HCT116 (cell line): ENCODE data around the gene MIF.

Experiments
- CTCF ChIP-seq, 3 experiments: fragments of 200-600 bp in 1 of 3; sonication (generic) in 1 of 3; IDR thresholded peaks in 2 of 3; conservative IDR thresholded peaks in 1 of 3; 2 replicates each; pipeline ENCODE4 v1.5.1; 2012 to 2017; ENCODE audit warnings: low read depth in 2 of 3, low read length in 2 of 3, antibody characterized with exemption in 1 of 3, borderline replicate concordance in 1 of 3, control low read depth in 1 of 3, mild to moderate bottlenecking in 1 of 3, mixed read lengths in 1 of 3, mixed run types in 1 of 3, moderate library complexity in 1 of 3; ENCODE audit not compliant: insufficient read depth in 1 of 3
- EGR1 ChIP-seq: IDR thresholded peaks from 2 replicates; pipeline ENCODE4 v1.6.1; 2012; ENCODE audit warnings: low read depth
- EZH2 ChIP-seq: fragments of 200-600 bp; sonication (generic); IDR thresholded peaks from 2 replicates; pipeline ENCODE4 v1.6.1; 2017; ENCODE audit warnings: antibody characterized with exemption, mixed run types
- EZH2phosphoT487 ChIP-seq: fragments of 200-600 bp; IDR thresholded peaks from 2 replicates; pipeline ENCODE4 v1.6.1; 2018; ENCODE audit warnings: antibody characterized with exemption, borderline replicate concordance
- POLR2A ChIP-seq: IDR thresholded peaks from 2 replicates; pipeline ENCODE4 v1.7.0; 2011; ENCODE audit warnings: borderline replicate concordance; ENCODE audit not compliant: insufficient read depth, insufficient read length; ENCODE audit errors: extremely low read depth
- RAD21 ChIP-seq: IDR thresholded peaks from 2 replicates; pipeline ENCODE4 v1.6.1; 2012; ENCODE audit warnings: low read depth, mild to moderate bottlenecking
- SIN3A ChIP-seq: IDR thresholded peaks from 2 replicates; pipeline ENCODE4 v1.6.1; 2012; ENCODE audit warnings: low read depth
- YY1 ChIP-seq: IDR thresholded peaks from 2 replicates; pipeline ENCODE4 v1.6.1; 2011; ENCODE audit warnings: low read length, low read depth, moderate library complexity, mild to moderate bottlenecking; ENCODE audit not compliant: insufficient replicate concordance; ENCODE audit errors: extremely low read depth
- ZFX ChIP-seq: fragments of 450-650 bp; IDR thresholded peaks from 2 replicates; pipeline ENCODE4 v1.6.1; 2017

GRCh38 chr22:23895599-23896144 lies 1.5 kb downstream of the MIF start:
- TF ChIP-seq CTCF (IDR thresholded peaks at IDR 0.05 in 2 of 3, conservative IDR thresholded peaks at IDR 0.05 in 1 of 3; ENCODE audit: borderline replicate concordance in 1 of 3, insufficient read depth in 1 of 3, low read depth in 2 of 3, low read length in 2 of 3) (no peak), EGR1 (no peak), POLR2A (no peak), YY1 (no peak), SIN3A (no peak), EZH2 (no peak), EZH2phosphoT487 (no peak), ZFX (no peak), RAD21 (no peak)
